ENCODE data around the gene PRKAG2.
A peak's percentile ranks its signal among the peaks of the same experiment; 100 is the strongest.

PRKAG2 gene

DNA sequence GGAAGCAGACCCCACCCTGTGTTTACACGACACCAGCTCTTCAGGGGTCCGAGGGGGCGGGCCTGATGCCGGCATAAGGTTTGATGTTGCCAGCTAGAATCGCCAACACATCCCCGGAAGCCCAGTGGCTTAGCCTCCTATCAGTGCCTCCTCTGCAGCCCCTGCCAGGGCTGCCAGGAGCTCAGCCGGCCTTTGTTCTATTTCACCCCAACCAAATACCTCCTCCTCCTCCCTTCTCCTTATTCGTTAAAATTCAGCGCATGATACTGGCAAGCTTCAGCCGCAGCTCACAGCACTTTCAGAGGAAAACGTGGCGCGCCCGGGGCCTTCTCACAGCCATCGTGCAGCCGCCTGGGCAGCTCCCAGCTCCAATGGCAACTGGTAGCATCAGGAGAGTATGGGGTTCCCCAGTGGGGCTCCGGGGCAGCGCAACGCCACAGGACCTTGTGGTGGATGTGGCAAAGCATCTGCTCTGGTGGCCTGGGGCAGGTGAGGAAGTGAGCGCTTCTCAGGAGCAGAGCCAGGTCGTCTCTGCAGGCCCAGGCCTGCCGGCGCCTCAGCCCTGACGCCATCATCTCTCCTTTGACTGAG is 180.9 kb downstream of the PRKAG2 start:
- WGBS, 2 donors (ENCODE audit: extremely low coverage in 2 of 2, insufficient read length in 2 of 2, insufficient replicate concordance in 1 of 2): no CpG with 5 or more reads among the region's 24 CpGs
- Histone ChIP-seq H3K4me3 (ENCODE audit: low read length in 2 of 2) (no peak overlapping the region), H3K27me3 (ENCODE audit: control insufficient read depth in 3 of 3, insufficient read depth in 3 of 3, low read depth in 1 of 3, low read length in 3 of 3) (no peaks in the 10 kb centered on the region), H2BK15ac (ENCODE audit: low read length) (peak overlapping the region; percentile 93), H3K14ac (ENCODE audit: low read length) (no peak overlapping the region), H3K79me1 (ENCODE audit: low read depth, low read length) (no peaks in the 10 kb centered on the region), H2BK5ac (ENCODE audit: low read length) (peak overlapping the region; percentile 79), H2BK120ac (ENCODE audit: low read depth, low read length) (peak overlapping the region; percentile 77), H3K23ac (ENCODE audit: low read depth, low read length, poor library complexity) (no peak overlapping the region), H2AFZ (ENCODE audit: low read length) (peak overlapping the region; percentile 82), H3K9ac (ENCODE audit: low read depth, low read length, poor library complexity) (peak overlapping the region; percentile 27), H2BK12ac (ENCODE audit: low read length) (peak overlapping the region; percentile 73), H3K4me1 (ENCODE audit: control insufficient read depth in 2 of 2, insufficient read depth in 1 of 2, low read depth in 1 of 2, low read length in 2 of 2) (peaks cover 23 to 26% of the 10 kb centered on the region in 2 donors), H4K8ac (ENCODE audit: low read depth, low read length) (no peak overlapping the region), H3K27ac (replicated peaks; ENCODE audit: low read length) (peak overlapping the region; percentile 8), H3K4me2 (ENCODE audit: insufficient read depth, low read length, poor library complexity, severe bottlenecking) (no peak overlapping the region), H3K9me3 (replicated peaks in 1 of 2; ENCODE audit: control insufficient read depth in 2 of 2, insufficient read depth in 1 of 2, low read depth in 1 of 2, low read length in 2 of 2) (no peaks in the 10 kb centered on the region), H3K18ac (ENCODE audit: low read length) (peak overlapping the region; percentile 93), H3K36me3 (replicated peaks in 1 of 2; ENCODE audit: control insufficient read depth in 2 of 2, insufficient read depth in 2 of 2, low read length in 2 of 2) (no peaks in the 10 kb centered on the region), H2AK5ac (ENCODE audit: low read depth, low read length) (peak overlapping the region; percentile 82), H3K4ac (ENCODE audit: low read length) (no peak overlapping the region), H4K91ac (ENCODE audit: low read depth, low read length, poor library complexity) (no peak overlapping the region)
- no peak for DNase-seq (ENCODE audit: low spot score)

DNA sequence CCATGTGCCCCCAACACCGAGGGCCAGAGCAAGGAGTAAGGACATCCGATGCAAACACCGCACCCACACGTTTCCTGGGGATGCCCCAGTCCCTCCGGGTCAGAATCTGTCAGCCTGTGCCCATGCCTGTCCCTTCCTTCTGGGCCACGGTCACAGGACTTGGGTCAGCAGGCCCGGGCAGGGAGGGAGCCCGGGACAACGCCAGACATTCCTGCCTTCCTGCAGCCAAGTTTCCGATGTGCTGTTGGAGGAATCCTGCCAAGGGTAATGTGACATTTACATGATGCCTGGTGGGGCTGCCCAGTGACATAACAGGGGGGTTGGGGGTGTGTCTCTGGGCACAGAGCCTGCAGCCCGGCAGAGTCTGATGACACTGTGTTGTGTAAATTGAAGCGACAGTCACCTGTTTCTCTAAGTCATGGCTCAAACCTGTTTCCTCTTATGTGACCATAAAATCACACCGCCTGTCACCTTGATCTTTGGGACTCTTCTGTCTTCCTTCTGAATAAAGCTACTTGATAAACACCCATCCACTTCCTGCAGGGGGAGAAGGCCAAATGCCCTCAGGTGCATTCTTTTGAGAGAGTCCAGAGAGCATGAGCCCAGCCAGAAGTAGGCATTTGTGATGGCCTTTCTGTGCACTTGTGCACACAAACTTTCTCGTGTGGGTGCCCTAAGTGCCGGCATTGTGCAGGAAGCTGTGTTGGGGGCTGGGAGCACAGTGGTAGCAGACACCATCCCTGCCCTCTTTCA is 181.9 kb downstream of the PRKAG2 start:
- no peak overlapping the region for H2BK120ac ChIP-seq (ENCODE audit: low read depth, low read length)
- H3K79me1 ChIP-seq (ENCODE audit: low read depth, low read length): no peaks in the 10 kb centered on the region
- no peak overlapping the region for H2BK5ac ChIP-seq (ENCODE audit: low read length)
- no peak overlapping the region for H3K14ac ChIP-seq (ENCODE audit: low read length)
- peak overlapping the region; percentile 25 for H2AK5ac ChIP-seq (ENCODE audit: low read depth, low read length)
- H3K27me3 ChIP-seq (ENCODE audit: control insufficient read depth in 3 of 3, insufficient read depth in 3 of 3, low read depth in 1 of 3, low read length in 3 of 3): no peaks in the 10 kb centered on the region
- H3K4me1 ChIP-seq (ENCODE audit: control insufficient read depth in 2 of 2, insufficient read depth in 1 of 2, low read depth in 1 of 2, low read length in 2 of 2): peaks cover 25 to 26% of the 10 kb centered on the region in 2 donors
- H2BK12ac ChIP-seq (ENCODE audit: low read length): peak overlapping the region; percentile 25
- H4K91ac ChIP-seq (ENCODE audit: low read depth, low read length, poor library complexity): no peak overlapping the region
- H4K8ac ChIP-seq (ENCODE audit: low read depth, low read length): no peak overlapping the region
- H3K36me3 ChIP-seq (replicated peaks in 1 of 2; ENCODE audit: control insufficient read depth in 2 of 2, insufficient read depth in 2 of 2, low read length in 2 of 2): no peaks in the 10 kb centered on the region
- H2AFZ ChIP-seq (ENCODE audit: low read length): no peak overlapping the region
- peak overlapping the region; percentile 9 for H3K23ac ChIP-seq (ENCODE audit: low read depth, low read length, poor library complexity)
- peak overlapping the region; percentile 51 for H2BK15ac ChIP-seq (ENCODE audit: low read length)
- H3K27ac ChIP-seq (replicated peaks; ENCODE audit: low read length): no peak overlapping the region
- peak overlapping the region; percentile 14 for H3K4ac ChIP-seq (ENCODE audit: low read length)
- no peak for DNase-seq (ENCODE audit: low spot score)
- H3K4me2 ChIP-seq (ENCODE audit: insufficient read depth, low read length, poor library complexity, severe bottlenecking): no peak overlapping the region
- no peaks in the 10 kb centered on the region for H3K9me3 ChIP-seq (replicated peaks in 1 of 2; ENCODE audit: control insufficient read depth in 2 of 2, insufficient read depth in 1 of 2, low read depth in 1 of 2, low read length in 2 of 2)
- no peak overlapping the region for H3K9ac ChIP-seq (ENCODE audit: low read depth, low read length, poor library complexity)
- H3K4me3 ChIP-seq (ENCODE audit: low read length in 2 of 2): no peak overlapping the region
- peak overlapping the region; percentile 74 for H3K18ac ChIP-seq (ENCODE audit: low read length)
- whole genome bisulfite sequencing, 2 donors (ENCODE audit: extremely low coverage in 2 of 2, insufficient read length in 2 of 2, insufficient replicate concordance in 1 of 2): no CpG with 5 or more reads among the region's 15 CpGs

DNA sequence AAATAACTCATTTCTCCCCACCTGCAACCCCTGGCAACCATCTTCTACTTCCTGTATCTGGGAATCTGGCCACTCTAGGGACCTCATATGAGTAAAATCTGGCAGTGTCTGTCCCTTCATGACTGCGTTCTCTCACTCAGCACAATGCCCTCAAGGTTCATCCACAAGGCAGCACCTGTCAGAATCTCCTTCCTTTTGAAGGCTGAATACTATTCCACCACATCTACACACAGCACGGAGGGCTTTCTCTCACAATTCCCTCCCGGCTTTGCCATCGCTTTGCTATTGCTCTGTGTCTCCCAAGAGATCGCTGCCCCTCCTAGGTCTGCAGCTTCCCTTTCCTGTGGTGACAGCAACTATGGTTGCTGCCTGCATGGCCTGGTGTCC is 182.5 kb downstream of the PRKAG2 start:
- Histone ChIP-seq H4K91ac (ENCODE audit: low read depth, low read length, poor library complexity) (no peak overlapping the region), H3K23ac (ENCODE audit: low read depth, low read length, poor library complexity) (peak overlapping the region; percentile 9), H2AK5ac (ENCODE audit: low read depth, low read length) (peak overlapping the region; percentile 25), H3K79me1 (ENCODE audit: low read depth, low read length) (no peaks in the 10 kb centered on the region), H2BK120ac (ENCODE audit: low read depth, low read length) (no peak overlapping the region), H3K27ac (replicated peaks; ENCODE audit: low read length) (no peak overlapping the region), H4K8ac (ENCODE audit: low read depth, low read length) (no peak overlapping the region), H3K36me3 (replicated peaks in 1 of 2; ENCODE audit: control insufficient read depth in 2 of 2, insufficient read depth in 2 of 2, low read length in 2 of 2) (no peaks in the 10 kb centered on the region), H3K27me3 (ENCODE audit: control insufficient read depth in 3 of 3, insufficient read depth in 3 of 3, low read depth in 1 of 3, low read length in 3 of 3) (no peaks in the 10 kb centered on the region), H2AFZ (ENCODE audit: low read length) (no peak overlapping the region), H3K4me1 (ENCODE audit: control insufficient read depth in 2 of 2, insufficient read depth in 1 of 2, low read depth in 1 of 2, low read length in 2 of 2) (peaks cover 25 to 26% of the 10 kb centered on the region in 2 donors), H3K9me3 (replicated peaks in 1 of 2; ENCODE audit: control insufficient read depth in 2 of 2, insufficient read depth in 1 of 2, low read depth in 1 of 2, low read length in 2 of 2) (no peaks in the 10 kb centered on the region), H3K14ac (ENCODE audit: low read length) (no peak overlapping the region), H2BK15ac (ENCODE audit: low read length) (peak overlapping the region; percentile 51), H3K9ac (ENCODE audit: low read depth, low read length, poor library complexity) (no peak overlapping the region), H3K4me2 (ENCODE audit: insufficient read depth, low read length, poor library complexity, severe bottlenecking) (no peak overlapping the region), H3K4ac (ENCODE audit: low read length) (peak overlapping the region; percentile 14), H3K4me3 (ENCODE audit: low read length in 2 of 2) (no peak overlapping the region), H2BK12ac (ENCODE audit: low read length) (peak overlapping the region; percentile 25), H3K18ac (ENCODE audit: low read length) (peak overlapping the region; percentile 74), H2BK5ac (ENCODE audit: low read length) (no peak overlapping the region)
- no peak for DNase-seq (ENCODE audit: low spot score)
- no CpG with 5 or more reads among the region's 5 CpGs for WGBS, 2 donors (ENCODE audit: extremely low coverage in 2 of 2, insufficient read length in 2 of 2, insufficient replicate concordance in 1 of 2)

DNA sequence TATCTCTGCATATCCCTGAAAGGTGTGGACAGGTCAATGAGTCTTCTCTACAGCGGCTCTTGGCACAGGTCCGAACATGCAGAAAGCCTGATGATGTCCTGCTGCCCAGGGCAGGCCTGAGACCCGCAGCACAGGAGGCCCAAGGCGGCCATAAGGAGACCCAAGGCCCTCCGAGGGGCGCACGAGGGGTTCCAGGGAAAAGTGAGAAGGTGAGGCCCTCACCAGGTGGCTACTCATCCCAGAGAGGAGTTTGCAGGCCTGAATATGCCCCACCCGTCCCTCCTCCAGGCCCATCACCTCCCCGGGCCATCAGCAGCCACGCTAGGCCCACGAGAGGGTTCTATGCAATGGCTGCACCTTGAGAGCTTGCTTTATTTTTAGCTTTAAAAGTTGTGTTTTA is 183.8 kb downstream of the PRKAG2 start:
- Histone ChIP-seq H3K4me3 (ENCODE audit: low read length in 2 of 2) (no peak overlapping the region), H3K4ac (ENCODE audit: low read length) (peak overlapping the region; percentile 54), H3K18ac (ENCODE audit: low read length) (peak overlapping the region; percentile 77), H4K91ac (ENCODE audit: low read depth, low read length, poor library complexity) (no peak overlapping the region), H3K4me1 (ENCODE audit: control insufficient read depth in 2 of 2, insufficient read depth in 1 of 2, low read depth in 1 of 2, low read length in 2 of 2) (peaks cover 26 to 27% of the 10 kb centered on the region in 2 donors), H3K23ac (ENCODE audit: low read depth, low read length, poor library complexity) (no peak overlapping the region), H3K9ac (ENCODE audit: low read depth, low read length, poor library complexity) (no peak overlapping the region), H3K27ac (replicated peaks; ENCODE audit: low read length) (no peak overlapping the region), H3K4me2 (ENCODE audit: insufficient read depth, low read length, poor library complexity, severe bottlenecking) (no peak overlapping the region), H2AK5ac (ENCODE audit: low read depth, low read length) (peak overlapping the region; percentile 48), H2BK5ac (ENCODE audit: low read length) (peak overlapping the region; percentile 85), H2AFZ (ENCODE audit: low read length) (no peak overlapping the region), H2BK120ac (ENCODE audit: low read depth, low read length) (no peak overlapping the region), H3K36me3 (replicated peaks in 1 of 2; ENCODE audit: control insufficient read depth in 2 of 2, insufficient read depth in 2 of 2, low read length in 2 of 2) (no peaks in the 10 kb centered on the region), H3K14ac (ENCODE audit: low read length) (no peak overlapping the region), H3K27me3 (ENCODE audit: control insufficient read depth in 3 of 3, insufficient read depth in 3 of 3, low read depth in 1 of 3, low read length in 3 of 3) (no peaks in the 10 kb centered on the region), H2BK15ac (ENCODE audit: low read length) (peak overlapping the region; percentile 63), H2BK12ac (ENCODE audit: low read length) (no peak overlapping the region), H4K8ac (ENCODE audit: low read depth, low read length) (no peak overlapping the region), H3K79me1 (ENCODE audit: low read depth, low read length) (no peaks in the 10 kb centered on the region), H3K9me3 (replicated peaks in 1 of 2; ENCODE audit: control insufficient read depth in 2 of 2, insufficient read depth in 1 of 2, low read depth in 1 of 2, low read length in 2 of 2) (no peaks in the 10 kb centered on the region)
- DNase-seq (ENCODE audit: low spot score): no peak
- WGBS, 2 donors (ENCODE audit: extremely low coverage in 2 of 2, insufficient read length in 2 of 2, insufficient replicate concordance in 1 of 2): no CpG with 5 or more reads among the region's 11 CpGs
